Measurements from ENCODE around the gene ERVH48-1.
"Not testable (repeated sequence)": the region's sequence is repeated elsewhere in the genome, so short reads cannot be mapped to it uniquely, and the experiment has no call there.

The ERVH48-1 gene

GRCh38 chr21:42908484-42908883 lies 16.9 kb downstream of the ERVH48-1 start:
- not testable (repeated sequence) for DNase-seq (ENCODE audit: low read depth, low spot score)

GRCh38 chr21:42906233-42906632 lies 19.2 kb downstream of the ERVH48-1 start:
- DNase-seq (ENCODE audit: low read depth, low spot score) = no peak

GRCh38 chr21:42905195-42905594 lies 20.2 kb downstream of the ERVH48-1 start:
- DNase-seq (ENCODE audit: low read depth, low spot score) = no peak

- no peak for DNase-seq (ENCODE audit: low read depth, low spot score)
These were observed 21.6 kb downstream of the ERVH48-1 start for GRCh38 chr21:42903817-42904216.

GRCh38 chr21:42900446-42900845 lies 25.0 kb downstream of the ERVH48-1 start:
- no peak for DNase-seq (ENCODE audit: low read depth, low spot score)

- peak; percentile 93 for DNase-seq (ENCODE audit: low read depth, low spot score)
These were observed 32.3 kb downstream of the ERVH48-1 start, which contains the start of gene NDUFV3 for GRCh38 chr21:42892931-42893755. Gene NDUFV3 (plus strand): TSS chr21:42893309. CDS start chr21:42893334, 25 bp downstream.

GRCh38 chr21:42892582-42892930 lies 32.9 kb downstream of the ERVH48-1 start:
- no peak for DNase-seq (ENCODE audit: low read depth, low spot score)

GRCh38 chr21:42887326-42887725 lies 38.1 kb downstream of the ERVH48-1 start:
- DNase-seq (ENCODE audit: low read depth, low spot score) = no peak

- DNase-seq (ENCODE audit: low read depth, low spot score) = no peak
These were observed 41.5 kb downstream of the ERVH48-1 start for GRCh38 chr21:42883921-42884320.

GRCh38 chr21:42880352-42880751 lies 45.1 kb downstream of the ERVH48-1 start:
- no peak for DNase-seq (ENCODE audit: low read depth, low spot score)

GRCh38 chr21:42878993-42879787 lies 46.2 kb downstream of the ERVH48-1 start, which contains the start of gene WDR4:
Gene WDR4 (minus strand): TSS chr21:42879539. CDS start chr21:42879495, 44 bp downstream.
- peak; percentile 98 for DNase-seq (ENCODE audit: low read depth, low spot score)

- no peak for DNase-seq (ENCODE audit: low read depth, low spot score)
These were observed 46.8 kb downstream of the ERVH48-1 start for GRCh38 chr21:42878678-42878992.

GRCh38 chr21:42875811-42876210 lies 49.6 kb downstream of the ERVH48-1 start:
- DNase-seq (ENCODE audit: low read depth, low spot score) = not testable (repeated sequence)

- DNase-seq (ENCODE audit: low read depth, low spot score) = no peak
These were observed 52.3 kb downstream of the ERVH48-1 start for GRCh38 chr21:42873096-42873495.

GRCh38 chr21:42868196-42868595 lies 57.2 kb downstream of the ERVH48-1 start:
- DNase-seq (ENCODE audit: low read depth, low spot score) = no peak
